ENCODE results near the gene ZNF419.

The ZNF419 gene

GRCh38 chr19:57537953-57538547 is 50.5 kb downstream of the ZNF419 start:
- Histone ChIP-seq H2AFZ (no peak overlapping the region), H3K4me2 (ENCODE audit: low read length) (no peak overlapping the region), H3K4me1 (no peaks in the 10 kb centered on the region), H3K9me3 (ENCODE audit: control insufficient read depth, low read length) (peaks cover 6% of the 10 kb centered on the region), H3K9ac (no peak overlapping the region), H3K4me3 (ENCODE audit: low read depth, low read length) (no peak overlapping the region), H3K36me3 (ENCODE audit: control insufficient read depth, insufficient read depth, low read length) (peaks cover 5% of the 10 kb centered on the region), H3K27me3 (ENCODE audit: control insufficient read depth, insufficient read depth, low read length) (no peaks in the 10 kb centered on the region), H3K79me2 (no peaks in the 10 kb centered on the region), H3K27ac (no peak overlapping the region)
- no peak for TF ChIP-seq CTCF (IDR thresholded peaks at IDR 0.05)

All from parathyroid adenoma (tissue), 2 donors.